ENCODE results near the gene PXMP2.

- TF ChIP-seq CTCF (conservative IDR thresholded peaks at IDR 0.05; ENCODE audit: low read depth, low read length) (no peak), EZH2 (IDR thresholded peaks at IDR 0.05; ENCODE audit: borderline replicate concordance, low read depth, low read length, poor library complexity, severe bottlenecking) (no peak)
These were observed 49.0 kb downstream of the PXMP2 start for GRCh38 chr12:132736378-132736777.
